KOPT-K1 (cell line): ENCODE results near the gene NBL1.

Experiments
- H3K27ac ChIP-seq: fragments of 200-600 bp; sonication (generic); 2 replicates; pipeline ENCODE4 v1.5.1; 2016; ENCODE audit warnings: antibody characterized with exemption, mild to moderate bottlenecking, low read depth, low read length; ENCODE audit not compliant: poor library complexity, severe bottlenecking
- H3K36me3 ChIP-seq: fragments of 200-600 bp; sonication (generic); 2 replicates; pipeline ENCODE4 v1.5.1; 2017; ENCODE audit warnings: antibody characterized with exemption, mild to moderate bottlenecking, low read length, moderate library complexity; ENCODE audit not compliant: insufficient read depth
- H3K9me3 ChIP-seq: fragments of 200-600 bp; sonication (generic); 2 replicates; pipeline ENCODE4 v1.5.1; 2017; ENCODE audit warnings: antibody characterized with exemption, low read length, mild to moderate bottlenecking; ENCODE audit not compliant: insufficient read depth, poor library complexity, severe bottlenecking

NBL1 gene

GRCh38 chr1:19643602-19644394, at the start of gene NBL1:
NBL1 (plus strand) TSS chr1:19644311; CDS start chr1:19655031, 10,720 bp downstream.
- Histone ChIP-seq H3K9me3 (no peaks in the 10 kb centered on the region), H3K27ac (no peak within 1 kb of the TSS), H3K36me3 (no peaks in the 10 kb centered on the region)

- Histone ChIP-seq H3K27ac (peak overlapping the region; percentile 92), H3K36me3 (peaks cover 13% of the 10 kb centered on the region; the same call in 1 of the 2 replicates), H3K9me3 (no peaks in the 10 kb centered on the region)
These were observed 47.9 kb upstream of the NBL1 start for GRCh38 chr1:19596065-19596713.

GRCh38 chr1:19596714-19597495, 47.2 kb upstream of the NBL1 start:
- peaks cover 18% of the 10 kb centered on the region for H3K36me3 ChIP-seq
- H3K27ac ChIP-seq = peak overlapping the region; percentile 92
- no peaks in the 10 kb centered on the region for H3K9me3 ChIP-seq

- H3K27ac ChIP-seq = peak overlapping the region; percentile 92
These were observed 46.4 kb upstream of the NBL1 start for GRCh38 chr1:19597496-19598309.

GRCh38 chr1:19599810-19600209, 44.3 kb upstream of the NBL1 start:
- no peak overlapping the region for H3K27ac ChIP-seq
- H3K36me3 ChIP-seq = peaks cover 33% of the 10 kb centered on the region
- no peaks in the 10 kb centered on the region for H3K9me3 ChIP-seq

More at GRCh38 chr1:19597496-19598309, 46.4 kb upstream of the NBL1 start:
- H3K9me3 ChIP-seq = no peaks in the 10 kb centered on the region
- peaks cover 25% of the 10 kb centered on the region for H3K36me3 ChIP-seq

GRCh38 chr1:19602486-19602885, 41.6 kb upstream of the NBL1 start:
- Histone ChIP-seq H3K36me3 (peaks cover 33% of the 10 kb centered on the region), H3K9me3 (no peaks in the 10 kb centered on the region), H3K27ac (no peak overlapping the region)

- Histone ChIP-seq H3K9me3 (no peaks in the 10 kb centered on the region), H3K27ac (no peak overlapping the region), H3K36me3 (peaks cover 26% of the 10 kb centered on the region)
These were observed 38.1 kb upstream of the NBL1 start for GRCh38 chr1:19605967-19606366.

- H3K36me3 ChIP-seq = peaks cover 19% of the 10 kb centered on the region
- H3K27ac ChIP-seq = no peak overlapping the region
- H3K9me3 ChIP-seq = no peaks in the 10 kb centered on the region
These were observed 37.1 kb upstream of the NBL1 start for GRCh38 chr1:19606817-19607642.

GRCh38 chr1:19608232-19608631, 35.9 kb upstream of the NBL1 start:
- H3K27ac ChIP-seq = no peak overlapping the region
- no peaks in the 10 kb centered on the region for H3K9me3 ChIP-seq
- peaks cover 8% of the 10 kb centered on the region for H3K36me3 ChIP-seq

- H3K9me3 ChIP-seq = no peaks in the 10 kb centered on the region
- no peak overlapping the region for H3K27ac ChIP-seq
- peaks cover 20% of the 10 kb centered on the region for H3K36me3 ChIP-seq
These were observed 33.7 kb upstream of the NBL1 start for GRCh38 chr1:19610282-19610981.

- H3K36me3 ChIP-seq = peaks cover 39% of the 10 kb centered on the region
- H3K27ac ChIP-seq = no peak overlapping the region
- no peaks in the 10 kb centered on the region for H3K9me3 ChIP-seq
These were observed 31.6 kb upstream of the NBL1 start for GRCh38 chr1:19612530-19612929.

- H3K9me3 ChIP-seq = no peaks in the 10 kb centered on the region
These were observed 30.9 kb upstream of the NBL1 start for GRCh38 chr1:19613171-19613703.

GRCh38 chr1:19615438-19615837, 28.7 kb upstream of the NBL1 start:
- no peak overlapping the region for H3K27ac ChIP-seq
- peaks cover 41% of the 10 kb centered on the region for H3K36me3 ChIP-seq
- no peaks in the 10 kb centered on the region for H3K9me3 ChIP-seq

More at GRCh38 chr1:19613171-19613703, 30.9 kb upstream of the NBL1 start:
- Histone ChIP-seq H3K27ac (no peak overlapping the region), H3K36me3 (peaks cover 39% of the 10 kb centered on the region)
